HG03354 (cell line): Measurements from ENCODE around the gene C9orf50.

Experiments used
- ATAC-seq: cut with Tn5 transposase; IDR thresholded peaks from one replicate; pipeline ENCODE4 v1.9.1; 2021; ENCODE audit warnings: mild to moderate bottlenecking; ENCODE audit not compliant: unreplicated experiment, poor library complexity, severe bottlenecking

Gene C9orf50

GRCh38 chr9:129614932-129615331 lies 6.0 kb downstream of the C9orf50 start:
- no peak for ATAC-seq

- no peak for ATAC-seq
These were observed 7.3 kb downstream of the C9orf50 start for GRCh38 chr9:129613520-129614175.

DNA sequence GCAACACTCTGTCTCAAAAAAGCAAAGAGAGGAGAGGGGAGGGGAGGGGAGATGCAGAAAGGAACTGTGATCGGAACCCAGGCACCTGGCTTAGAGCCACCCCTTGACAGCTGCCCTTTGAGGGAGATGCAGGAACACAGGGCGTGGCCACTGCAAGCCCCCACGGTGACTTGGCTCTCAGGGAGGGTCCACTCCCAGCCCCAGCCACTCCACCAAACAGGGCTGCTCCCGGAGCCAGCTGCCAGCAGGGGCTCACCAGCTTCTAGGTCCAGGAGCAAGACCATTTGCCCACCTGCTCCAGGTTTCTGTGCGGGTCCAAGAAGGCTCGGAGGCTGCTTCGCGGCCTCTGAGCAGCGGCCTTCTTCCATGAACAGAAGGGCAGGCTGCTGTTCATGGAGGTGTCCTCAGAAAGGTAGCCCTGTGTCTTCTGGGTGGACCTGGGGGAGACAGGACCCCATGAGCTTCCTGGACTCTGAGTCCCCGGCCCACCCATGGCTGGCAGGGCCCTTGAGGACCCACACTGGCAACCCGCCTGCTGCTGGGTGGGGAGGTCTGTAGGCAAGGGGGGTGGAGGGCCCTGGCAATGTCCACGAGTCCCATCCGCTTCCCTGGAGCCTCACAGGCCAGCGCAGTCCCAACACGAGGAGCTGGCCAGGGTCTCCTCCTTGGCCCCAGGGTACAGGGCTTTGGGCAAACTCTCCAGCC lies 7.9 kb downstream of the C9orf50 start:
- ATAC-seq = no peak

DNA sequence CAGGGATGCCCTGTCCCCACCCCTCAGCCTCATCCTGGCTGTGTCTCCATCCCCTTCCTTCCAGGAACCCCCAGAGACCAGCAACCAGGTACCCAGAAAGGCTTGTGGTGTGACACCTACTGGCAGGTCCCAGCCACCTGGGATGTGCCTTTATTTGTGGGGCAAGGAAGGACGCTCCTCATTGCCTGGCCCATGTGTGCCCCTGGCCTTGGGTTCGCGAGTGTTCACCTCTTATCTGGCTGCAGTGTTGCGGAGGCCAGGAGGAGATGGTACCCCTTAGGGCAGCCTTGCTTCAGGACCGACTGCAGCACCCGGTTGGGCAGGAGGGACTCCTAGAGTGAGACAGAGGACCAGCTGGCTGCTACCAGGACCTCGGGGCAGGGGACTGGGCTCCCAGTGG lies 8.8 kb downstream of the C9orf50 start:
- ATAC-seq = no peak

- no peak for ATAC-seq
These were observed 9.5 kb downstream of the C9orf50 start for GRCh38 chr9:129611307-129611800.

DNA sequence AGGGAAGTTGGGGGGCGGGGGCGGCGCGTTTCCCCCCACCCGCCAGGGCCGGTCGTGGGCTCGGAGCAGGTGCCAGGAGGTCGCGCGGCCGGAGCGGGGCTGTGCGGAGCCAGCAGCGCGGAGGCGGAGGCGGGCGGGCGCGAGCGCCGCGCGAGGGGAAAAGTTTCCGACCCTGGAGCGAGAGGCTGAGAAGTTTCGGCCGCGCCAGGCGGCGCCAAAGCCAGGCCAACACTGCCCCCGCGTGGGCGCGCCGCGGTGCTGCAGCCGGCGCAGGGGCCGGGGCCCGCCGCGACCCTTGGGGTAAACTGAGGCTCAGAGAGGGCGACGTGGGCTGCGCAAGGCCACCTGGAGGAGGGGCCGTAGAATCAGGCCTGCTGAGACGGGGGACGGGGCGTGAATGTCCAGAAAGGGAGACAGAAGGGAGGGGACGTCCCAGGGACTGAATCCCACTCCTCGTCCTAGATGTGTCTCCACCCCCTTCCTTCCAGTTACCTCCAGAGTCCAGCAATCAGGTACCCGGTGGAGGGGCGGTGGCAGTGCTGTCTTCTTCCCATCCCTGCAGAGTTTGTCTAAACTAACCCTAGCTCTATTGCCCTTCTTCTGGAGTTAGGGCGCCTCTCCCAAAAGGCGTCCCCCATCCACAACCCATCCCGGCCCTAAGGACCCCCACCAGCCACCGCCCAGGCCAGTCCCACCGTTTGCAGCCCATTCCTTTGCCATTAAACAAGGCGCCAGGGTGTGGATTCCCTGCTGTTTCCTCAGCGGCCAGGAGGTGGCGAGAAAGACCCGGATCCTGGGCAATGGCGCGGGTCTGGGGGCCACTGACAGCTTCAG lies 10.2 kb downstream of the C9orf50 start:
- ATAC-seq = peak; percentile 69

GRCh38 chr9:129610213-129610472 lies 10.8 kb downstream of the C9orf50 start:
- no peak for ATAC-seq

DNA sequence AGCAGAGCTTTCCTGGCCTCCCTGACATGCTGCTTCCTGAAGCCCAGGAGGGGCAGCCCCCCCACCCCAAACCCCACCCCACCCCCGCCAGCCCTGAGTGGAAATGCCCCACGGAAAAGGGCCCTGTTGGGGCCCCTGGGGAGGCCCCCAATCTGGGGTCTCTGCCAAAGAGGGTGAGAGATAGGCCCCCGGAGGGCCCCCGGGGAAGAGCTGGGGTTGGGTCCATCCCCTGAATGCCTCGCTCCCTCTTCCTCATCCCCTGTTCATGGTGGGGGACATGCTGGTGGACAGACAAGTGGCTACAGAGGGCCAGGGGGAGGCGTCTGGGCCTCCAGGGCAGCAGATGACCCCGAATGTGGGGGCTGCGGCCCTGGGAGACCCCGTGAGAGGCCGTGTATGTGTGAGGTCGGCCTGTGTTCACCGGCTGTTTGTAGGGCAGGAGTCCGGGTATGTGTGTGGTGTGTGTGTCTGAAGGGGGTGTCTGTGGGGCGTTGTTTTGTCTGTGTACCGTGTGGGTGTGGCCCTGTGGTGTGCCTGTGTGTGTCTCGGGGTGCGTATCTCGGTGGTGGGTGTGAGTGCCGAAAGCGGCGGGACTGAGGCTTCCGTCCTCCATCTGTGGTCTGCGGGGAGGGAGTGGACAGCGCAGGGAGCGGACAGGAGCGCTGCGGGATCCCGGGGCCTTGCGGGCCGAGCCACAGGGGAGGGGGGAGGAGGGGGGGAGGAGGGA lies 11.3 kb downstream of the C9orf50 start:
- no peak for ATAC-seq

DNA sequence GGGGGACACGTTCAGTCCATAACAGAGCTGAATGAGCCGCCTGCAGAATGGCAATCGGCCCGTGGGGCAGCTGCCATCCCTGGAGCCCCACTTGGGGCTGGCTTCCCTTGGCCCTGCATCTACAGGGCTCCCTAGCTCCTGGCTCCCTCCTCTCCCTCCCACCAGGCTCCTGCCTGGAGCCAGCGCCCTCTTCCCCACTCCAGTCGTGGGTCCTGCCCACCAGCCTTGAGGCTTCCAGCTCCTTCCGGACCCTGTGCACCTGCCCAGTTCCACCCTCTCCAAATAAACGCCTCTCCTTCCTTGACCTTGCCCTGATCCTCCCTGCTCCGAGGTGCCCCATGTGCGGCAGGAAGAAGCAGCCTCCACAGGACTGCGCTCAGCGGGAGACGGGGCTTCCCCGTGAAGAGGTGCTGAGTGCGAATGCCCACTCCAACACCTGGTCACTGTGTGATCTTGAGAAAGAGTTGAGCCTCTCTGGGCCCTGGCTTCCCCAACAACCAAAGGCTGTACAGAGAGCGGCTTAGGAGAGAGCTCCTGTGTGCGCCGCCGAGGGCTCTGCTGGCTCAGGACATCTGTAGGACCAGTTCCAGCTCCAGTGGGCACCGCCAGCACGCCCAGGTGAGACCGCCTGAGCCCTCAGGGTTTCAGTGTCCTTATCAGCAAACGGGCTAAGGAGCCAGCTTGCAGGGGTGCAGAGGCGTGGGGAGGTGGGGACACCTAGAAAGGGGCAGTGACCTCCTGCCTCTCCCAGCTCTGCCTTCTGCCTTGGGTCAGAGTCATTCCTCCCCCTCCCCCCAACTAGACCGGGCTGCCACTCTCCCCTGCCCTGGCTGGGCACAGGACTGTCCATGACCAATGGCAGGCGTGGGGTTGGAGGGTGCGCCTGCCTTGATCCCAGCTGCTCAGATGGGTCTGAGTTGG lies 12.1 kb downstream of the C9orf50 start:
- ATAC-seq = no peak

- ATAC-seq = no peak
These were observed 13.9 kb downstream of the C9orf50 start for GRCh38 chr9:129607027-129607387.

GRCh38 chr9:129606161-129607026 lies 14.5 kb downstream of the C9orf50 start:
- no peak for ATAC-seq

DNA sequence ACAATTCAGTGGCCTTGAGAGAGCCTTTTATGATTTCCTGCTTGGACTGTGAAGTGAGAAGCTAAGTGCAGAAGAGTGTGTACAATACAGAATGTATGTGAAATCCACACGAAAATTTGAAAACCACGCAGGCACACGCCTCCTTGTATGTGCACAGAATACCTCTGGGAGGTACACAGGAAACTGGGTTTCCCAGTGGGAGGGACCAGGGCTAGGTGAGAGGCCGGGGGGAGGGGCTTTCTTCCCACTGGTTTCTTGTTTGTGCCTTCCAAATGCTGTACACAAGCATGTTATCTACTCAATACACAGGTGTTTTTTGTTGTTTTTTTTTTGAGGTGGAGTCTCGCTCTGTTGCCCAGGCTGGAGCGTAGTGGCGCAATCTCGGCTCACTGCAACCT lies 16.1 kb downstream of the C9orf50 start:
- no peak for ATAC-seq

DNA sequence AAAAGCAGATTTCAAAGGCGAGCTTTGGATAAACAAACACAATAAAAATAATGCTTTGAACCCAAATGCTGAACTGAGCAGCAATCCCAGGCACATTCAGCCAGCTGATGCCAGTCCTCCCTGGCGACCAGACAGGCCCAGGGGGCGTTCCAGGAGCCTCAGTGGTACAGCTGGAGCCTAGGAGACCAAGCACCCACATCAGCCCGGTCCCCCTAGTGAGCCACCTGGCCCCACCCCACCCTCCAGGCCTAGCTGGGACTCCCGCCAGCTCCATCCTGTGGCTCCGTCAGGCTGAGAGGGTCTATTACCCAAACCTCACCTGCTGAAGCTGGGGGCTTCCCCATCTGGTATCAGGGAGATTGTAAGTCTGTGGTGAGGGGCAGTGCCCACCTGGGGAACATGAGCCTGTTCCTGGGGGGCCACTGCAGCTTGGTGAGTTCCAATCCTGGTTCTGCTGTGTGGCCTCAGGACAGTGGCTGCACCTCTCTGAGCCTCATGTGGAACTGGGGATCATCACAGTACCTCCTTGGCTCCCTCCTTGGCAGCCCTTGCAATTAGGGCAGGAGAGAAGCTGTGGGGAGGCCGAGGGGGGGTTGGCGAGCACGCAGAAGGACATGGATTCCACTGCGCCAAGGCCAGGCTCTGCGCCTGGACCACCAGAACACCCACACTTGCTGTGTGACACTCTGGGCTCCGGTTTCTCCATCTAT lies 16.7 kb downstream of the C9orf50 start:
- ATAC-seq = no peak

DNA sequence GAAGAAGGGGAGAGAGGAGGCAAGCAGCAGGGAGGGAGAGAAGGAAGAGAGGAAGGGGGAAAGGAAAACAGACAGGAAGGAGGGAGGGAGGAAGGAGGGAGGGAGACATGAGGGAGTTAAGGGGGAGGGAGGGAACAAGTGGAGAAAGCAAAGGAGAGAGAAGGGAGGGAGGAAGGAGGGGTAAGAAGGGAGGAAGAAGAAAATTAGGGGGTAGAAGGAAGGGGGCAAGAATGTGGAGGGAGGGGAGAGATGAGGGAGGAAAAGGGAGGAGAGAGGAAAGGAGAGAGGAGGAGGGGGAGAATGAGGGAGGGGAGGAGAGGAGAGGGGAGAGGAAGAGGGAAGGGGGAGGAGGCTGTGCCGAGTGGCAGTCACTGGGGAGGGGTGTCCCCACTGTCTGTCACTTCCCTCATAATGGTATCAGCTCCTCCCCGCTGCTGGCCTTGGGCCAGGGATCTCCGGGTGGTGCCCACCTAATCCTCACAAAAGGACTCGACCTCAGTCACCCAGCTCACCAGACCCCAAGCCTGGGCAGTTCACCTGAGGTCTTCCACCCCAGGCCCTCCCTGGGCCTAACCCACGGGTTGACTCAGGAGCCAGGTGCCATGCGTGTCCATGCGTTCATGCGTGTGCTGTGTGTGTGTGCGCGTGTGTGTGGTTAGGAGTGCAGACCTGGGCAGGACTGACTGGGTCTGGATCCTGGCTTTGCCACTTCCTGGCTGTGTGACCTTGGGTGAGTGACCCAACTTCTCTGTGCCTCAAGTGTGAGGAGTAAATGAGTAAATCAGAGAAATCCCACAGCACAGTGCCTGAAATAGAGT lies 18.1 kb downstream of the C9orf50 start:
- ATAC-seq = no peak

- no peak for ATAC-seq
These were observed 19.7 kb downstream of the C9orf50 start for GRCh38 chr9:129601082-129601674.

DNA sequence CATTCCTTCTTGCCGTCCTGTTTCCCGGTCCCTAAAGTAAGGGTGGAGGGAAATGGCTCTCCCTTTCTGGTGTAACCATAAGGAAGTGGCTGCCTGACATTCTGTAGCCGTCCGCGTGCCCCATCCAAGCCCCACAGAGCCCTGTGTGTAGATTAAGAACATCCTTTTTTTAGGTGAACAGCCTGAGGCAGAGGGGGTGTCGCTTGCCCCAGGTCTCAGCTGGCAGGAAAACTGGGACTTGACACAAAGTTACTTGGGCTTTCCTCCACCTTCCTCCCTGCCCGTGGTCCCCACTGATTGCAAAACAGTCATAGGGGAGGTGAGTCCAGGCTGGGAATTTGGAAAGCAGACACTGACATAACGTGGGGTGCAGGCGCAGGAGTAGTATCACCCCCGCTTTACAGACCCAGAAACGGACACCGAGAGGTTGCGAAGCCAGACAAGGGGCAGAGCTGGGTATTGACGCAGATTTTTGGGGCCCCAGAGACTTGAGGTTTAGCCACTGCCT lies 22.8 kb downstream of the C9orf50 start:
- ATAC-seq = no peak
